Measurements from ENCODE around the gene TUBB3.

TUBB3 gene

GRCh38 chr16:89973235-89973634, 50.1 kb downstream of the TUBB3 start:
- TF ChIP-seq CTCF (IDR thresholded peaks at IDR 0.05; ENCODE audit: control insufficient read depth, insufficient read depth, low read depth, low read length, missing control alignments): no peak
- no peak for DNase-seq (ENCODE audit: low read depth)

DNA sequence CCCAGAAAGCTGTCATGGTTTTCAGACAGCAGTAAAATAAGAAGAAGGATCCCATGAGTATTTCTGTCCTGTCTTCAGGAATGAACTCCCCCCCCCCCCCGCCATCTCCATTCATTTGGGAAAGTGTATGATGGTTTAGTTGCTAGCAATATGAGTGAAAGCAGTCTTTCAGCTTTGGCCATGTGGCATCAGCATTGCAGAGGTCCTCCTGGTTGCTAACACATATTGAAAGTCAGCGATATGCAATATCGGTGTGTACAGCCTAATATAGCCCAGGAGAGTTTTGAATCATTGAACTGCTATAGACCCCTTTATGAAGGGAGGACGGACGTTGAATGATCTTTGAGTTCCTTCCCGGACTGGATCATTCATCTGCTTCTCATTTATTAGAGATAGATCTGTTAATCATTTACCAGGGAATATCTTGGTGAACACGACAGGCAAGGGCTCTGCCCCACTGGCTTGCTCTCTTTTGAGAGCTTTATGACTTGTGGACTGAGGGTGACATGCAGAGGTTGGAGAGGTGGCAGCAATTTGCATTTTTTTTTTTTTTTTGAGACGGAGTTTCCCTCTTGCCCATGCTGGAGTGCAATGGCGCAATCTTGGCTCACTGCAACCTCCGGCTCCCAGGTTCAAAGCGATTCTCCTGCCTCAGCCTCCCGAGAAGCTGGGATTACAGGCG, 50.7 kb downstream of the TUBB3 start:
- DNase-seq (ENCODE audit: low read depth): no peak
- TF ChIP-seq CTCF (IDR thresholded peaks at IDR 0.05; ENCODE audit: control insufficient read depth, insufficient read depth, low read depth, low read length, missing control alignments): no peak
- peak overlapping the region; percentile 86 for H3K4me3 ChIP-seq (ENCODE audit: control insufficient read depth, low read depth, low read length)

More at GRCh38 chr16:89973235-89973634, 50.1 kb downstream of the TUBB3 start:
- peak overlapping the region; percentile 86 for H3K4me3 ChIP-seq (ENCODE audit: control insufficient read depth, low read depth, low read length)

DNA sequence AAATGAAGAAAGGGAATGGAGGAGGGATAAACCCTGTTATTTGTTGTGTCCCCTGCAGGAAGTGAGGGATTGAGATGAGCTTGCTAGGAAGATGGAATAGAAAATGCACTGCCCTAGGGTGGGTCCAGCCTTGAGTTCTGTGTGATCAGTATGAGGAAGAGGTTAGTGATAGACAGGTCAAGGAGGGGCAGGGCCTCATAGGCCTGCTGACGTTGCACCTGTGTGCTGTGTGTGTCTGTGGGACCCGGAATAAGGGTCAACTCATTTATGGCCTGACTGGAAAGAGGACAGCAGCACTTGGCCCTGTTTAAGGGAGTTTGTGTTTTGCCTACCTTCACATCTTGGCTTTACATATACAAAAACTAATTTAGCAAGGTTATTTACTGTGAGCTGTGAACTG, 51.7 kb downstream of the TUBB3 start:
- no peak for DNase-seq (ENCODE audit: low read depth)
- no peak for TF ChIP-seq CTCF (IDR thresholded peaks at IDR 0.05; ENCODE audit: control insufficient read depth, insufficient read depth, low read depth, low read length, missing control alignments)
- no peak overlapping the region for H3K4me3 ChIP-seq (ENCODE audit: control insufficient read depth, low read depth, low read length)

DNA sequence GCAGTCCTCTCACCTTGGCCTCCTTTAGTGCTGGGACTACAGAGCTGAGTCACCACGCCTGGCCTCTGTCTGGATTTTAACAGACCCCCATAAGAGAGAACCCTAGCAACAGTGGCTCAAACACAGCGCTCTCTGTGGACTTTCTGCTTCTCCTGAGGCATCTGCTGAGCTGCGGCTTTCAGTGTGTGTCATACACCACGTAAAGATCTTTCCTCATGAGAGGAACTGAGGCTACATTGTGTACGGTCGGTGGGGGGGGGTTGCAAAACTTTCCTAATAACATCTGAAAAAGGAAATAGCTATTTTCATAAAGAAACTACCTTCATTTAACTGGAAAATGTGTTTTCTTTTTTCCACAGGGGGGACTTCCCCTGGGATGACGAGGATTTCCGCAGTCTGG, 58.3 kb downstream of the TUBB3 start:
- DNase-seq (ENCODE audit: low read depth): no peak
- no peak for TF ChIP-seq CTCF (IDR thresholded peaks at IDR 0.05; ENCODE audit: control insufficient read depth, insufficient read depth, low read depth, low read length, missing control alignments)
- no peak overlapping the region for H3K4me3 ChIP-seq (ENCODE audit: control insufficient read depth, low read depth, low read length)

DNA sequence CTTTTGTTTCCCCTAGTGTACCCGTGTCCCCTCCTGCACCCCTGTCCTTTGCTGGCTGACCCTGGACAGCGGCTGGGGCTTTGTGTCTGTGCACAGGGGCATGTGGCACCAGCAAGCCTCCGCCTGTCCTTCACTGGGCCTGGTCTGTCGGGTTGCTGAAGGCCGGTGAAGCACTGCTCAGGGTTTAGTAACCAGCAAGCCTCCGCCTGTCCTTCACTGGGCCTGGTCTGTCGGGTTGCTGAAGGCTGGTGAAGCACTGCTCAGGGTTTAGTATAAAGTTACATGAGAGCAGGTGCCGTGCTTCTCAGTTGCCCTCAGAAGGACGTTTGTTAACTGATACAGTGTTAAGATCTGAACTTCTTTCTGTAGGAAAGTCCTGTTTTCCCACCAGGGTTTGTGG, 59.2 kb downstream of the TUBB3 start:
- no peak for TF ChIP-seq CTCF (IDR thresholded peaks at IDR 0.05; ENCODE audit: control insufficient read depth, insufficient read depth, low read depth, low read length, missing control alignments)
- no peak for DNase-seq (ENCODE audit: low read depth)

GRCh38 chr16:89983536-89983935, 60.4 kb downstream of the TUBB3 start:
- no peak for TF ChIP-seq CTCF (IDR thresholded peaks at IDR 0.05; ENCODE audit: control insufficient read depth, insufficient read depth, low read depth, low read length, missing control alignments)
- H3K4me3 ChIP-seq (ENCODE audit: control insufficient read depth, low read depth, low read length): no peak overlapping the region
- no peak for DNase-seq (ENCODE audit: low read depth)

More for the DNA sequence above, 59.2 kb downstream of the TUBB3 start:
- no peak overlapping the region for H3K4me3 ChIP-seq (ENCODE audit: control insufficient read depth, low read depth, low read length)
